DMS114 treated with DMSO at 0.1 percent for 48 hours (cell line): ENCODE data around the gene CCS.
"Not testable (repeated sequence)": the region's sequence is repeated elsewhere in the genome, so short reads cannot be mapped to it uniquely, and the experiment has no call there.

Experiments used
- DNase-seq: peaks from one replicate; lab custom pipeline; 2025; ENCODE audit not compliant: unreplicated experiment; lab: John Stamatoyannopoulos, UW

CCS gene, protein sequence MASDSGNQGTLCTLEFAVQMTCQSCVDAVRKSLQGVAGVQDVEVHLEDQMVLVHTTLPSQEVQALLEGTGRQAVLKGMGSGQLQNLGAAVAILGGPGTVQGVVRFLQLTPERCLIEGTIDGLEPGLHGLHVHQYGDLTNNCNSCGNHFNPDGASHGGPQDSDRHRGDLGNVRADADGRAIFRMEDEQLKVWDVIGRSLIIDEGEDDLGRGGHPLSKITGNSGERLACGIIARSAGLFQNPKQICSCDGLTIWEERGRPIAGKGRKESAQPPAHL

GRCh38 chr11:66592457-66593302, at the start of gene CCS, which contains the start of gene CCDC87:
Gene CCS (plus strand): TSS chr11:66593185. CDS start chr11:66593262, 77 bp downstream.
Gene CCDC87 (minus strand): TSS chr11:66593063. CDS start chr11:66593015, 48 bp downstream.
- DNase-seq = peak; percentile 93

GRCh38 chr11:66543263-66544107, 49.5 kb upstream of the CCS start:
- DNase-seq = peak; percentile 71

- not testable (repeated sequence) for DNase-seq
Measured at GRCh38 chr11:66544952-66545351, 48.0 kb upstream of the CCS start.

DNA sequence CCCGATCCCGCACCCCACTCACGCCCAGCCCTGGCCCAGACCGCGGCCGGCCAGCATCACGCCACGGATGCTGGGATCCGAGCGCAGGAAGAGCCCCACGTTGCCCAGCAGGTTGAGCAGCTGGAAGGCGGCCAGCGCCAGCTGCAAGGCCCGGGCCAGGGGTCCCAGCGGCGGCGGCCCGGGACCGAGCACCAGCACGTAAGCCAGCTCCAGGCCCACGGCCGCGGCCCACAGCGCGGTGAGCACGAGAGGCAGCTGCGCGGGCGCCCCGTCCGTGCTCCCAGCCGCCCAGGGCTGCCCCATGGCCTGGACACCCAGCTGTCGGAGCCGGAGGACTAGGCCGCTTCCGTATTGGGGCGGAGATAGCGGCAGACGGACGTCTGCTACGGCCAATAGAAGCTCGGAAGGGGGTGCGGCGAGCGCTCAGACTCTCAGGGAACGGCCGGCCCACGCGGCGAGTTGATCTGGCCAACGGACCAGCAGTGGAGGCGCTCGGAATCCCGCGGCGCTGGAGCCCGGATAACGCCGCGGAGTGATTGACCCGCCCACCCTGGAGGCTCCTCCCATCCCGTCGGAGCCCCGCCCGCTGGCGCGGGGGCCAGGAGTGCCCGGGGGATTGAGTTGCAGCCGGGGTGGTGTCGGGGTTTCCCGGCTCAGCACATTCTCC, 47.2 kb upstream of the CCS start, which contains the start of gene ZDHHC24:
TSS of gene ZDHHC24 (minus strand) at position 348 of the 667 bp plus-strand sequence. CDS start at position 303, 45 bp downstream.
- DNase-seq = peak; percentile 94

- peak; percentile 17 for DNase-seq
Measured at GRCh38 chr11:66546368-66546965, 46.5 kb upstream of the CCS start, which contains the start of gene ACTN3. Gene ACTN3 (plus strand): TSS chr11:66546903. CDS start chr11:66546938, 35 bp downstream.

GRCh38 chr11:66546966-66547661, 45.9 kb upstream of the CCS start:
- DNase-seq = no peak

DNA sequence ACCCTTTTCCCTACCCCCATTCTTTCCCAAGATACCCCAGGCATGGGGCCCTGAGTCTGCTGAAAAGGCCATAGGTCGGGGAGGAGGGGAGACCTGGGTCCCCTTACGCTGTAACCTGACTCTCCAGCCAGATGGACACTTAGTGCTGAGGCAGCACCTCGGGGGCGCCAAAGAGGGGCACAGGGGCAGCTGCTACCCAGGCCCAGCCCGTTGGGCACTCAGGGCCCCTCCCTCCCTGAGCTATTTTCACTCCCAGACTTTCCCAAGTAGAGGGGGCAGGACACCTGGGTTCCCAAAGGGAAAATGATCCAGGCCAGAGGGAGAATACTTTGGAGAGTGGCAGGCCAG, 45.3 kb upstream of the CCS start:
- no peak for DNase-seq

- no peak for DNase-seq
Measured at GRCh38 chr11:66548041-66548440, 44.9 kb upstream of the CCS start.

DNA sequence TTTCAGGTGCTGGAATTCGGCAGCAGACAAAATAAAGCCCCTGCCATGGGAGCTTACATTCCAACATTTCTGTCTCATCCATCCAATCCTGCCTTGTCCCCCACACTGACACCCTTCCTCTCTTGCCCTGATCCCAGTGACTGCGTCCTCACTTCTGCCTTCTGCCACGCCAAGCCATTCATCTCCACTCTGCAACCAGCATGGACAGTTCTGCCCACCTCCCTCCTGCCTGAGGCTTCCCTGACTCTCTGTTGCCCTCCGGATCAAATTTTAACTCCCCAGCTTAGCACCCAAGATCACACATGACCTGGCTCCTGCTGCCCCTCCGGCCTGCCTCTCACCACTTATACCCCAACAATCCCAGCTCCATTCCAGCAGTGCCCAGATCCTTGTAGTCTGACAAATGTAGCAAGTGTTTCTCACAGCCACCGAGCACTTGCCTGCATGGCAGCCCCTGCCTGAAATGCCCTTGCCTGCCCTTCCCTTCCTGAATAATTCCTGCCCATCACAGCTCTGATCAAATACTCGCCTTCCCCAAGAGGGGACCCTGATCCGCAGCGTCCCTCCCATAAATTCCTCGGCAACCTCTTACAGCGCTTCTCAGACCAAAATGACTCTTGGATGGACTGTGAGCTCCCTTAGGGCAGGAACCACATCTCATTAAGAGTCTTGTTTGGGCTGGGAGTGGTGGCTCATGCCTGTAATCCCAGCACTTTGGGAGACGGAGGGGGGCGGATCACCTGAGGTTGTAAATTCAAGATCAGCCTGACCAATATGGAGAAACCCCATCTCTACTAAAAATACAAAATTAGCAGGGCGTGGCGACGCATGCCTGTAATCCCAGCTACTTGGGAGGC, 44.0 kb upstream of the CCS start:
- no peak for DNase-seq

DNA sequence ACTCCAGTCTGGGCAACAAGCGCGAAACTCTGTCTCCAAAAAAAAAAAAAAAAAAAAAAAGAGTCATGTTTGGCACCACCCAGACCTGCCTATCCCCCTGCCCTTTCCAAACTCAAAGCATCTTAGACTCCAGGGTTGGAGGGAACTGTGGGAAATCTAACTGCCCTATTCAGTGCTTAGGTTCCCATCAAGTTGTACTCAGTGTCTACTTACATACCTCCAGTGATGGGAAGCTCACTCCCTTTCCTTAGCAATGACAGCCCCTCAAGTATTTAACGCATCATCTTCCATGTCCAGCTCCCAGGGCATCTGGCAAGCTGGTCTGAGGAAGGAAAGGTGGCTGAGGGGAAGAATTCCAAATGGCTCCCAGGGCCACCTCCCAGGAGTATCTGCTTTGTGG, 43.3 kb upstream of the CCS start:
- DNase-seq = no peak

- DNase-seq = no peak
Measured at GRCh38 chr11:66550887-66551286, 42.1 kb upstream of the CCS start.

GRCh38 chr11:66554602-66555001, 38.4 kb upstream of the CCS start:
- no peak for DNase-seq

- no peak for DNase-seq
Measured at GRCh38 chr11:66555416-66555815, 37.6 kb upstream of the CCS start.

GRCh38 chr11:66556086-66556485, 36.9 kb upstream of the CCS start:
- DNase-seq = no peak

- DNase-seq = no peak
Measured at GRCh38 chr11:66557733-66558326, 35.2 kb upstream of the CCS start.

GRCh38 chr11:66559142-66559865, 33.7 kb upstream of the CCS start:
- DNase-seq = no peak

- no peak for DNase-seq
Measured at GRCh38 chr11:66559866-66560676, 32.9 kb upstream of the CCS start.
